Prostate gland (tissue), 2 donors: Measurements from ENCODE around the gene ARL10.

Experiments used
- CTCF ChIP-seq, 4 experiments: fragments of 200-600 bp in 2 of 4; fragments of 450-650 bp in 2 of 4; sonication (generic) in 2 of 4; IDR thresholded peaks; 1 replicate in 3 of 4; 2 replicates in 1 of 4; pipeline ENCODE4 v1.5.1; 2016 to 2019; ENCODE audit warnings: antibody characterized with exemption in 4 of 4, mild to moderate bottlenecking in 2 of 4, moderate library complexity in 2 of 4
- POLR2A ChIP-seq: fragments of 450-650 bp; IDR thresholded peaks from one replicate; pipeline ENCODE4 v1.6.1; 2016; ENCODE audit warnings: antibody characterized with exemption, mild to moderate bottlenecking

- TF ChIP-seq POLR2A = no peak
- no peak for TF ChIP-seq CTCF (IDR thresholded peaks at IDR 0.05)
These were observed 31.1 kb upstream of the ARL10 start for GRCh38 chr5:176334031-176334770.
